ENCODE data around the gene ZNF747. TPM values are rescaled to one million over a fixed set of nuclear protein-coding genes. Genes with fewer than 3 reads are reported as not detected.
"Not testable (repeated sequence)": the region's sequence is repeated elsewhere in the genome, so short reads cannot be mapped to it uniquely, and the experiment has no call there.

The ZNF747 gene
- total RNA-seq, 1 experiment from 2014 or later: 12.3 TPM

DNA sequence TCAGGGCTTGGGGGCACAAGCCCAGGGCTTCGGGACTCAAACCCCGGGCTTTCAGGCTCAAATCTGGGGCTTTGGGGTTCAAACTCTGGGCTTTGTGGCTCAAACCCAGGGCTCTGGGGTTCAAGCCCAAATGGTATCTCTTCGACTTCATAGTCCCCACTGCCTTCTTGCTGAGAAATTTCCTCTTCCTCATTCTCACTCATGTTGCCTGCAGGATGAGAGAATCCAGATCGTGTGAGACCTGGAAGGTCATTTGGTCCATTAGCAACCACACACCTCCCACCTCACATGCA, 8.9 kb downstream of the ZNF747 start:
- CTCF ChIA-PET: interaction anchor here (0.6 to 1.2 kb wide), 2 partner anchors 84 to 96 kb away, joined by 3 read pairs; partner anchors contain the start of gene DCTPP1
- TF ChIP-seq, protein P1, sequence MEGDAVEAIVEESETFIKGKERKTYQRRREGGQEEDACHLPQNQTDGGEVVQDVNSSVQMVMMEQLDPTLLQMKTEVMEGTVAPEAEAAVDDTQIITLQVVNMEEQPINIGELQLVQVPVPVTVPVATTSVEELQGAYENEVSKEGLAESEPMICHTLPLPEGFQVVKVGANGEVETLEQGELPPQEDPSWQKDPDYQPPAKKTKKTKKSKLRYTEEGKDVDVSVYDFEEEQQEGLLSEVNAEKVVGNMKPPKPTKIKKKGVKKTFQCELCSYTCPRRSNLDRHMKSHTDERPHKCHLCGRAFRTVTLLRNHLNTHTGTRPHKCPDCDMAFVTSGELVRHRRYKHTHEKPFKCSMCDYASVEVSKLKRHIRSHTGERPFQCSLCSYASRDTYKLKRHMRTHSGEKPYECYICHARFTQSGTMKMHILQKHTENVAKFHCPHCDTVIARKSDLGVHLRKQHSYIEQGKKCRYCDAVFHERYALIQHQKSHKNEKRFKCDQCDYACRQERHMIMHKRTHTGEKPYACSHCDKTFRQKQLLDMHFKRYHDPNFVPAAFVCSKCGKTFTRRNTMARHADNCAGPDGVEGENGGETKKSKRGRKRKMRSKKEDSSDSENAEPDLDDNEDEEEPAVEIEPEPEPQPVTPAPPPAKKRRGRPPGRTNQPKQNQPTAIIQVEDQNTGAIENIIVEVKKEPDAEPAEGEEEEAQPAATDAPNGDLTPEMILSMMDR (IDR thresholded peaks at IDR 0.05; ENCODE audit: unreplicated experiment): no peak
- Mint-ChIP-seq H3K4me3 (ENCODE audit: low read depth, unreplicated experiment) (peak overlapping the region; percentile 83), H3K27me3 (ENCODE audit: unreplicated experiment) (no peaks in the 10 kb centered on the region), H3K36me3 (ENCODE audit: insufficient read depth, unreplicated experiment) (peaks cover 43% of the 10 kb centered on the region), H3K27ac (ENCODE audit: unreplicated experiment) (peak overlapping the region; percentile 75), H3K4me1 (ENCODE audit: low read depth, unreplicated experiment) (peaks cover 30% of the 10 kb centered on the region), H3K9me3 (ENCODE audit: low read depth, unreplicated experiment) (no peaks in the 10 kb centered on the region)
- BruUV-seq (replicated peaks): TSS peak; percentile 60
- intact Hi-C loops (cut with micrococcal nuclease; ENCODE audit: unreplicated experiment): loop anchor here (5.0 kb wide), 1 partner anchor 78 kb away; the partner anchor contains the start of gene SEPHS2
- DNase-seq: no peak

DNA sequence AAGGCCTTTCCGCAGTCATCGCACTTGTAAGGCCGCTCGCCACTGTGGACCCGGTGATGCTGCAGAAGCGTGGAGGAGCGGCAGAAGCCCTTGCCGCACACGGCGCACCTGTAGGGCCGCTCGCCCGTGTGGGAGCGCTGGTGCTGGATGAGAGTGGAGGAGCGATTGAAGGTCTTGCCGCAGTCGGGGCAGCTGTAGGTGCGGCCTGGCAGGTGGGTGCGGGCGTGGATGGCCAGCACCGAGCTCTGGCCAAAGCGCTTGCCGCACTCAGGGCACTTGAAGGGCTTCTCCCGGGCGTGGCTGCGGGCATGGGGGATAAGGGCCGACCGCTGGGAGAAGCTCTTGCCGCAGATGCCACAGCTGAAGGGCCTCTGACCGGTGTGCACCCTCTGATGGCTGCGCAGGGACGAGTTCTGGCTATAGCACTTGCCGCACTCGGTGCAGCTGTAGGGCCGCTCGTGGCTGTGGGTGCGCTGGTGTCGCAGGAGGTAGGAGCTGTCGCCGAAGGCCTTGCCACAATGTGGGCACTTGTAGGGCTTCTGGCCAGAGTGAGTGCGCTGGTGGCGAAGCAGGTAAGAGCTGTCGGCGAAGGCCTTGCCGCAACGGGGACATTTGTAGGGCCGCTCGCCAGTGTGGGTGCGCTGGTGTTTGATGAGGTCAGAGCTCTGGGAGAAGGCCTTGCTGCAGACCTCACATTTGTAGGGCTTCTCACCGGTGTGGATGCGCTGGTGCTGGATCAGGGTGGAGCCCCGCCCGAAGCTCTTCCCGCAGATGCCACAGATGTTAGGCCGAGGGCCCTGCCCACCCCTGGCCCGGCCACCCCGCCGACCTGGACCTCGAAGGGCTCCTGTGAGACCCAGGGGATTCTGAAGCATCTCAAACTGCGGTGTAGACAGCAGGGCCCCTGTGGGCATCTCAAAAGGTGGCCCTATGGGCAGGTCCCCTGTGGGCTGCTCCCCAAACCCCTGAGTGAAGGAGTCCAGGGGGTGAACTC, 9.8 kb downstream of the ZNF747 start:
- intact Hi-C loops (cut with micrococcal nuclease; ENCODE audit: unreplicated experiment): loop anchor here (5.0 kb wide), 1 partner anchor 78 kb away; the partner anchor contains the start of gene SEPHS2
- Mint-ChIP-seq H3K36me3 (ENCODE audit: insufficient read depth, unreplicated experiment) (peaks cover 41% of the 10 kb centered on the region), H3K4me3 (ENCODE audit: low read depth, unreplicated experiment) (peak overlapping the region; percentile 49), H3K27ac (ENCODE audit: unreplicated experiment) (peak overlapping the region; percentile 73), H3K9me3 (ENCODE audit: low read depth, unreplicated experiment) (no peaks in the 10 kb centered on the region), H3K27me3 (ENCODE audit: unreplicated experiment) (no peaks in the 10 kb centered on the region), H3K4me1 (ENCODE audit: low read depth, unreplicated experiment) (peaks cover 30% of the 10 kb centered on the region)
- BruUV-seq (replicated peaks): no TSS peak
- CTCF ChIA-PET: interaction anchor here (0.5 to 1.2 kb wide), 4 partner anchors 76 to 1662 kb away, joined by 3 read pairs; partner anchors contain the start of gene DCTPP1
- TF ChIP-seq, protein P1 (IDR thresholded peaks at IDR 0.05; ENCODE audit: unreplicated experiment): no peak
- no peak for DNase-seq

DNA sequence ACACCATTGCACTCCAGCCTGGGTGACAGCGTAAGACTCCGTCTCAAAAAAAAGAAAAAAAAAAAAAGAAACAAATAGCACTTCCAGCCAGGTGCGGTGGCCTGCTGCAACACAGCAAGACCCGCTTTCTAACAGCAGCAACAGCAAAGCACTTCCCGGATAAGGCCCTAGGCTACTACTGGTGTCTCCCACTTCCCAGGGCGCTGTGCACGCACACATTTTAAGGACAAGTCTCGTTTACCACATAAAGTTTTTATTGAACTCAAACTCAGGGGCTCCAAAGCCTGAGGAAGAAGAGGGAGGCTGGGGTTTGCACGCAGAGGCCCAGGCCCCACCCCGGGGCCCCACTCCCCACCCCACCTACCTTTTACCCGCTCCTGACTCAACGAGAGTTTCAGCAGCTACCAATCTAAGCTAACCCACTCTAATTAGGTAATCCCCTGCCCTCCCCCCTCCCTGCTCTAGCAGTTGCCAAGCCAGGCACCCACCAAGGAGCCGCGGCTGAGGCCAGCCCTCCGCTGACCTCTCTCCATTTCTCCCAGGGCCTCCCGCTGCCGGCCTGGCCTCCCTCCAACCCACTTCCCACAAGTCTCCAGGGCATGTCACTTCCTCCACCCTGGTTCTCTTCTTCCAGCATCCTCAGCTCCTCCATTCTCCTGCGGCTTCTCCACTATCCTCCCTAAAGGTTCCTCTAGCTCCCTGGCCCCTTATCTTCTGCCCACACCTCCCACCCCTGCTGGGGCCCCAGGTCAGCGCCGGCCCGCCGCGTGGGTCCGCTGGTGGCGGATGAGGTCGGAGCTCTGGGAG, 10.7 kb downstream of the ZNF747 start:
- H3K4me3 Mint-ChIP-seq (ENCODE audit: low read depth, unreplicated experiment): peak overlapping the region; percentile 49
- CTCF ChIA-PET: interaction anchor here (0.5 kb wide), 1 partner anchor 75 kb away, joined by 3 read pairs; no protein-coding TSS in a partner anchor
- no peak for DNase-seq
- H3K9me3 Mint-ChIP-seq (ENCODE audit: low read depth, unreplicated experiment): no peaks in the 10 kb centered on the region
- intact Hi-C loops (cut with micrococcal nuclease; ENCODE audit: unreplicated experiment): no loop called here
- H3K27me3 Mint-ChIP-seq (ENCODE audit: unreplicated experiment): no peaks in the 10 kb centered on the region
- no TSS peak for BruUV-seq (replicated peaks)
- TF ChIP-seq, protein P1 (IDR thresholded peaks at IDR 0.05; ENCODE audit: unreplicated experiment): no peak
- peaks cover 40% of the 10 kb centered on the region for H3K36me3 Mint-ChIP-seq (ENCODE audit: insufficient read depth, unreplicated experiment)
- H3K4me1 Mint-ChIP-seq (ENCODE audit: low read depth, unreplicated experiment): peaks cover 29% of the 10 kb centered on the region
- H3K27ac Mint-ChIP-seq (ENCODE audit: unreplicated experiment): peak overlapping the region; percentile 73

DNA sequence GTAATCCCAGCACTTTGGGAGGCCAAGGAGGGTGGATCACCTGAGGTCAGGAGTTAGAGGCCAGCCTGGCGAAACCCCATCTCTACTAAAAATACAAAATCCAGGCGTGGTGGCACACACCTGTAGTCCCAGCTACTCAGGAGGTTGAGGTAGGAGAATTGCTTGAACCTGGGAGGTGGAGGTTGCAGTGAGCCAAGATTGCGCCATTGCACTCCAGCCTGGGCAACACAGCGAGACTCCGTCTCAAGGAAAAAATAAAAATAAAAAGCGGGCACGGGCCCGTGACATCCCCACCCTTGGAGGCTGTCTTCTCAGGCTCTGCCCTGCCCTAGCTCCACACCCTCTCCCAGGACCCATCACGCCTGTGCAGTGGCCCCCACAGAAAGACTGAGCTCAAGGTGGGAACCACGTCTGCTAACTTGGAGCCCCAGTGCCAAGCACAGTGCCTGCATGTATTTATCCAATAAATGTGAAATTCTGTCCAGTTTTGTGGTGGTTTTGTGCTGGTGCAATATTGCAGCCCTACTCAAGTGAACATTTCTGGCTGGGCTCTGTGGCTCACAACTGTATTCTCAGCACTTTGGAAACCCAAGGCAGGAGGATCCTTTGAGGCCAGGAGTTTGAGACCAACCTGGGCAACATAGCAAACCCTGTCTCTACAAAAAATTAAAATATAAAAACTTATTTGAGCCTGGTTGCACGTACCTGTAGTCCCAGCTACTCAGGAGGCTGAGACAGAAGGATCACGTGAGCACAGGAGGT, 11.8 kb downstream of the ZNF747 start:
- BruUV-seq (replicated peaks); intact Hi-C loops (cut with micrococcal nuclease; ENCODE audit: unreplicated experiment); H3K27me3 Mint-ChIP-seq (ENCODE audit: unreplicated experiment); CTCF ChIA-PET; H3K9me3 Mint-ChIP-seq (ENCODE audit: low read depth, unreplicated experiment); H3K4me3 Mint-ChIP-seq (ENCODE audit: low read depth, unreplicated experiment); DNase-seq: not testable (repeated sequence)
- peaks cover 37% of the 10 kb centered on the region for H3K36me3 Mint-ChIP-seq (ENCODE audit: insufficient read depth, unreplicated experiment)
- H3K4me1 Mint-ChIP-seq (ENCODE audit: low read depth, unreplicated experiment): peaks cover 18% of the 10 kb centered on the region
- H3K27ac Mint-ChIP-seq (ENCODE audit: unreplicated experiment): peak overlapping the region; percentile 42

Data from Calu3 (cell line).